GM10847 (cell line): ENCODE data around the gene PPP1R1A.

ENCODE experiments used
- POLR2A ChIP-seq: IDR thresholded peaks from 2 replicates; pipeline ENCODE4 v1.6.1; 2011; ENCODE audit not compliant: insufficient read length; ENCODE audit errors: extremely low read depth

The PPP1R1A gene

GRCh38 chr12:54589964-54590363 lies 1.5 kb upstream of the PPP1R1A start:
- TF ChIP-seq POLR2A = no peak

- no peak for TF ChIP-seq POLR2A
These were observed 420 bp upstream of the PPP1R1A start for GRCh38 chr12:54588890-54589267.

- TF ChIP-seq POLR2A = no peak
These were observed 1.1 kb downstream of the PPP1R1A start for GRCh38 chr12:54587315-54587873.

- no peak for TF ChIP-seq POLR2A
These were observed 1.8 kb downstream of the PPP1R1A start for GRCh38 chr12:54586620-54587019.

GRCh38 chr12:54585243-54585642 lies 3.2 kb downstream of the PPP1R1A start:
- no peak for TF ChIP-seq POLR2A

- TF ChIP-seq POLR2A = no peak
These were observed 4.3 kb downstream of the PPP1R1A start for GRCh38 chr12:54584128-54584527.

GRCh38 chr12:54583726-54584125 lies 4.7 kb downstream of the PPP1R1A start:
- TF ChIP-seq POLR2A = no peak

- no peak for TF ChIP-seq POLR2A
These were observed 7.0 kb downstream of the PPP1R1A start for GRCh38 chr12:54581412-54581811.

- TF ChIP-seq POLR2A = no peak
These were observed 8.6 kb downstream of the PPP1R1A start for GRCh38 chr12:54579696-54580333.

GRCh38 chr12:54579258-54579657 lies 9.2 kb downstream of the PPP1R1A start:
- TF ChIP-seq POLR2A = no peak

GRCh38 chr12:54578778-54579177 lies 9.7 kb downstream of the PPP1R1A start:
- no peak for TF ChIP-seq POLR2A

GRCh38 chr12:54572881-54573280 lies 15.6 kb downstream of the PPP1R1A start:
- TF ChIP-seq POLR2A = no peak

- TF ChIP-seq POLR2A = no peak
These were observed 17.0 kb downstream of the PPP1R1A start for GRCh38 chr12:54571193-54572188.

GRCh38 chr12:54569995-54570528 lies 18.4 kb downstream of the PPP1R1A start:
- TF ChIP-seq POLR2A = no peak

- no peak for TF ChIP-seq POLR2A
These were observed 19.4 kb downstream of the PPP1R1A start for GRCh38 chr12:54569072-54569471.

GRCh38 chr12:54566792-54567191 lies 21.7 kb downstream of the PPP1R1A start:
- TF ChIP-seq POLR2A = no peak

- TF ChIP-seq POLR2A = no peak
These were observed 22.4 kb downstream of the PPP1R1A start for GRCh38 chr12:54565986-54566544.
